Testis (tissue), 2 donors: Measurements from ENCODE around the gene EFNB1.
A peak's percentile ranks its signal among the peaks of the same experiment; 100 is the strongest.

ENCODE experiments used
- POLR2A ChIP-seq: fragments of 450-650 bp; IDR thresholded peaks from one replicate; pipeline ENCODE4 v1.6.1; 2017; ENCODE audit warnings: antibody characterized with exemption, mild to moderate bottlenecking, moderate library complexity
- TF ChIP-seq, protein P1 (sequence below), 3 experiments: fragments of 450-650 bp in 2 of 3; fragments of 200-600 bp in 1 of 3; sonication (generic) in 1 of 3; IDR thresholded peaks; one replicate each; pipeline ENCODE4 v1.5.1; 2016 to 2019; ENCODE audit warnings: antibody characterized with exemption in 3 of 3, mild to moderate bottlenecking in 2 of 3, moderate library complexity in 1 of 3

DNA sequence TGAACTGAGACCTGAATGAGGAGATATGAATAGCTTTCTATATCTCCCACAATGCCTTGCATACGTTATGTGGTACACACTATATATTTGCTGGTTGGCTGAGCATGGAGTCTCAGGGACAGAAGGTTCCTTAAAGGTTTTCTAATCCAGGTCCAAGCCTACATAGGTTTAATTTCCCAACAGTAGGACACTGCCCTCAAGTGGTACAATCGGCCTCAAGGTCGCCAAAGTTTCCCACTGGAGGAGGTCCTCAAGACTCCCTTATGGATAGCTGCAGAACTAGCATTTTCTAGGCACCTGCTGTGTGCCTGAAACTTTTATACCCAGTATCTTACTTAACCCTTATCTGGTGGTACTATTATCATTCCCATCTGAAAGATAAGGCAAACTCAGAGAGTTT lies 21.0 kb upstream of the EFNB1 start:
- TF ChIP-seq, protein P1, sequence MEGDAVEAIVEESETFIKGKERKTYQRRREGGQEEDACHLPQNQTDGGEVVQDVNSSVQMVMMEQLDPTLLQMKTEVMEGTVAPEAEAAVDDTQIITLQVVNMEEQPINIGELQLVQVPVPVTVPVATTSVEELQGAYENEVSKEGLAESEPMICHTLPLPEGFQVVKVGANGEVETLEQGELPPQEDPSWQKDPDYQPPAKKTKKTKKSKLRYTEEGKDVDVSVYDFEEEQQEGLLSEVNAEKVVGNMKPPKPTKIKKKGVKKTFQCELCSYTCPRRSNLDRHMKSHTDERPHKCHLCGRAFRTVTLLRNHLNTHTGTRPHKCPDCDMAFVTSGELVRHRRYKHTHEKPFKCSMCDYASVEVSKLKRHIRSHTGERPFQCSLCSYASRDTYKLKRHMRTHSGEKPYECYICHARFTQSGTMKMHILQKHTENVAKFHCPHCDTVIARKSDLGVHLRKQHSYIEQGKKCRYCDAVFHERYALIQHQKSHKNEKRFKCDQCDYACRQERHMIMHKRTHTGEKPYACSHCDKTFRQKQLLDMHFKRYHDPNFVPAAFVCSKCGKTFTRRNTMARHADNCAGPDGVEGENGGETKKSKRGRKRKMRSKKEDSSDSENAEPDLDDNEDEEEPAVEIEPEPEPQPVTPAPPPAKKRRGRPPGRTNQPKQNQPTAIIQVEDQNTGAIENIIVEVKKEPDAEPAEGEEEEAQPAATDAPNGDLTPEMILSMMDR (IDR thresholded peaks at IDR 0.05): peak in 2 of 3 experiments; percentile 31 to 43
- TF ChIP-seq POLR2A: no peak
